ENCODE results near the gene PCDHGB6. TPM values are rescaled to one million over a fixed set of nuclear protein-coding genes. Genes with fewer than 3 reads are reported as not detected.

PCDHGB6 gene
- total and polyA plus RNA-seq, 2 donors from 2014 or later: 0.22 to 7.5 TPM

- no peak overlapping the region for H3K27ac ChIP-seq (ENCODE audit: low read depth in 2 of 2, low read length in 2 of 2)
- intact Hi-C loops (cut with DNase I): no loop called here
- H3K9ac ChIP-seq (ENCODE audit: low read length in 3 of 3): no peak overlapping the region
- H3K4me1 ChIP-seq (ENCODE audit: control insufficient read depth in 2 of 3, insufficient read depth in 2 of 3, low read depth in 1 of 3, low read length in 3 of 3): no peaks in the 10 kb centered on the region
- no peaks in the 10 kb centered on the region for H3K27me3 ChIP-seq (ENCODE audit: control insufficient read depth, insufficient read depth, low read length)
- FAIRE-seq (no peak), DNase-seq (no peak)
- peaks cover 2 to 48% (median 16%) of the 10 kb centered on the region in 3 donors for H3K9me3 ChIP-seq (ENCODE audit: control insufficient read depth in 2 of 3, insufficient read depth in 1 of 3, low read length in 3 of 3)
- TF ChIP-seq, protein P1, sequence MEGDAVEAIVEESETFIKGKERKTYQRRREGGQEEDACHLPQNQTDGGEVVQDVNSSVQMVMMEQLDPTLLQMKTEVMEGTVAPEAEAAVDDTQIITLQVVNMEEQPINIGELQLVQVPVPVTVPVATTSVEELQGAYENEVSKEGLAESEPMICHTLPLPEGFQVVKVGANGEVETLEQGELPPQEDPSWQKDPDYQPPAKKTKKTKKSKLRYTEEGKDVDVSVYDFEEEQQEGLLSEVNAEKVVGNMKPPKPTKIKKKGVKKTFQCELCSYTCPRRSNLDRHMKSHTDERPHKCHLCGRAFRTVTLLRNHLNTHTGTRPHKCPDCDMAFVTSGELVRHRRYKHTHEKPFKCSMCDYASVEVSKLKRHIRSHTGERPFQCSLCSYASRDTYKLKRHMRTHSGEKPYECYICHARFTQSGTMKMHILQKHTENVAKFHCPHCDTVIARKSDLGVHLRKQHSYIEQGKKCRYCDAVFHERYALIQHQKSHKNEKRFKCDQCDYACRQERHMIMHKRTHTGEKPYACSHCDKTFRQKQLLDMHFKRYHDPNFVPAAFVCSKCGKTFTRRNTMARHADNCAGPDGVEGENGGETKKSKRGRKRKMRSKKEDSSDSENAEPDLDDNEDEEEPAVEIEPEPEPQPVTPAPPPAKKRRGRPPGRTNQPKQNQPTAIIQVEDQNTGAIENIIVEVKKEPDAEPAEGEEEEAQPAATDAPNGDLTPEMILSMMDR (IDR thresholded peaks at IDR 0.05; ENCODE audit: borderline replicate concordance, extremely low read depth, insufficient read depth): no peak
- H3K4me3 ChIP-seq (ENCODE audit: low read length in 3 of 3): no peak overlapping the region
- no peaks in the 10 kb centered on the region for H3K36me3 ChIP-seq (ENCODE audit: control insufficient read depth in 2 of 3, insufficient read depth in 3 of 3, low read length in 3 of 3)
These were observed 26.2 kb downstream of the PCDHGB6 start for GRCh38 chr5:141434006-141434405.

DNA sequence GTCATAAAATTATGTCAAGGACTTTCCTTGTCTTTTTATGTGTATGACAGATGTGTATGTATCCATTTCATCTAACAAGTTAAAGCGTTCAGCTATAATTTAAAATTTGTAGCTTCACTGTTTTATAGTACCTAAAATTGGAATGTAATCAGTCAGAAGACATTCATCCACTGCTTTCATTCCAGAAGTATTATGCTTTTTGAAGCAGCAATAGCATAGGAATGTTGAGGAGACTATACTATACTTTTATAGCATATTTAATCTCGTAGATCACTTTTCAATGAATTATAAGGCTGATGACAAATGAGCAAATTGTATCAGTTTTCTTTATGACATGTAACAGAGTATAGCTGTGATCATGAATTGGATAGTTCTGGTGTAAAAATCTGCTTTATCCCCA, 29.4 kb downstream of the PCDHGB6 start:
- H3K4me1 ChIP-seq (ENCODE audit: control insufficient read depth in 2 of 3, insufficient read depth in 2 of 3, low read depth in 1 of 3, low read length in 3 of 3): no peaks in the 10 kb centered on the region
- no peak overlapping the region for H3K9ac ChIP-seq (ENCODE audit: low read length in 3 of 3)
- H3K9me3 ChIP-seq (ENCODE audit: control insufficient read depth in 2 of 3, insufficient read depth in 1 of 3, low read length in 3 of 3): peaks cover 3 to 45% (median 10%) of the 10 kb centered on the region in 3 donors
- no peaks in the 10 kb centered on the region for H3K27me3 ChIP-seq (ENCODE audit: control insufficient read depth, insufficient read depth, low read length)
- TF ChIP-seq, protein P1 (IDR thresholded peaks at IDR 0.05; ENCODE audit: borderline replicate concordance, extremely low read depth, insufficient read depth): no peak
- no peak for FAIRE-seq
- H3K4me3 ChIP-seq (ENCODE audit: low read length in 3 of 3): no peak overlapping the region
- no peak overlapping the region for H3K27ac ChIP-seq (ENCODE audit: low read depth in 2 of 2, low read length in 2 of 2)
- intact Hi-C loops (cut with DNase I): no loop called here
- H3K36me3 ChIP-seq (ENCODE audit: control insufficient read depth in 2 of 3, insufficient read depth in 3 of 3, low read length in 3 of 3): no peaks in the 10 kb centered on the region
- no peak for DNase-seq

GRCh38 chr5:141439411-141440141, 31.8 kb downstream of the PCDHGB6 start:
- intact Hi-C loops (cut with DNase I): no loop called here
- no peaks in the 10 kb centered on the region for H3K4me1 ChIP-seq (ENCODE audit: control insufficient read depth in 2 of 3, insufficient read depth in 2 of 3, low read depth in 1 of 3, low read length in 3 of 3)
- H3K4me3 ChIP-seq (ENCODE audit: low read length in 3 of 3): no peak overlapping the region
- no peak overlapping the region for H3K9ac ChIP-seq (ENCODE audit: low read length in 3 of 3)
- FAIRE-seq (no peak), DNase-seq (no peak)
- H3K9me3 ChIP-seq (ENCODE audit: control insufficient read depth in 2 of 3, insufficient read depth in 1 of 3, low read length in 3 of 3): peaks cover 3 to 31% (median 11%) of the 10 kb centered on the region in 3 donors
- TF ChIP-seq, protein P1 (IDR thresholded peaks at IDR 0.05; ENCODE audit: borderline replicate concordance, extremely low read depth, insufficient read depth): no peak
- no peaks in the 10 kb centered on the region for H3K27me3 ChIP-seq (ENCODE audit: control insufficient read depth, insufficient read depth, low read length)
- H3K27ac ChIP-seq (ENCODE audit: low read depth in 2 of 2, low read length in 2 of 2): no peak overlapping the region
- H3K36me3 ChIP-seq (ENCODE audit: control insufficient read depth in 2 of 3, insufficient read depth in 3 of 3, low read length in 3 of 3): no peaks in the 10 kb centered on the region

Data from kidney (tissue), 14 donors.